GM12801 (cell line): ENCODE measurements around the gene EFNB2.

ENCODE experiments used
- CTCF ChIP-seq: IDR thresholded peaks from one replicate; pipeline ENCODE4 v1.5.1; 2011; ENCODE audit warnings: control low read depth; ENCODE audit not compliant: insufficient read length; ENCODE audit errors: extremely low read depth

The EFNB2 gene

GRCh38 chr13:106498158-106498557, 37.3 kb downstream of the EFNB2 start:
- no peak for TF ChIP-seq CTCF

GRCh38 chr13:106497079-106497478, 38.4 kb downstream of the EFNB2 start:
- no peak for TF ChIP-seq CTCF

GRCh38 chr13:106496072-106496997, 39.1 kb downstream of the EFNB2 start:
- no peak for TF ChIP-seq CTCF

- TF ChIP-seq CTCF, result no peak
Observed at GRCh38 chr13:106494936-106495335, 40.5 kb downstream of the EFNB2 start.

GRCh38 chr13:106494506-106494905, 41.0 kb downstream of the EFNB2 start:
- no peak for TF ChIP-seq CTCF

- no peak for TF ChIP-seq CTCF
Observed at GRCh38 chr13:106493533-106494220, 41.8 kb downstream of the EFNB2 start.

GRCh38 chr13:106492588-106493475, 42.6 kb downstream of the EFNB2 start:
- TF ChIP-seq CTCF, result no peak
